ENCODE measurements around the gene CDKN1C. TPM values are rescaled to one million over a fixed set of nuclear protein-coding genes. Genes with fewer than 3 reads are reported as not detected.

Gene CDKN1C
- total RNA-seq, 4 donors from 2014 or later: 14.3 to 50.9 (median 37.3) TPM

DNA sequence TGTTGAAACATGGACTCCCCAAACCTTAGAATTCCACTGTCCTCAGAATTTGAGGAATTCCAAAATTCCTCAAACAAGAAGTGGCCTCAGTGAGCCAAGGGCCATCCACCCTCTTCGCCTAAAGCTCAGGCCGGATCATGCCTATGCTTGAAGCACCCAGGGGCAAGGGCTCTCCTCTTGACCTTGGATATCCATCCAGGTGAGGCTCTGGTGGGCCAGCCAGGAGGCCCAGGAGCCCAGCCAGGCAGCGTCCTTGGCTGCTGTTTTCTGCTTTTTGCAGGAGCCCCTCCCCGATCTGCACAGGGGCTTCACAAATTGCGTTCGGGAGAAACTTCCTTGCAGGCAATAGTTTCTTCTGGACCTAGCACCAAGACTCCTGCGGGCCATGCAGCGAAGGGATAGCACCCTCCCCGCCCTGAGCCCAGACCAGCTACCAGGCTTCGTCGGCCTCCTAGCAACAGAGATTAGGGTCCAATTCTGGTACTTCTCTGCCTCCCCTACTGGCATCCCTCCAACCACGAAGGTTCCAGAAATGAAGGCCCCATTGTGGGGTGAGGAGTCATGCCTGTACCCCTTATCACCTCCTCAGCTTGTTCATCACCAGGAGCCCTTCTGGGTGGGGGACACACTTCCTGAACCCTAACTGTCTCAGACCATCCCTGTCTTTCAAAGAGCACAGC is 41.7 kb upstream of the CDKN1C start:
- no peaks in the 10 kb centered on the region for H3K9me3 ChIP-seq
- 90% methylated on average over 11 of the region's 12 CpGs for WGBS
- H3K4me3 ChIP-seq: no peak overlapping the region
- H3K36me3 ChIP-seq: no peaks in the 10 kb centered on the region
- H3K27me3 ChIP-seq: no peaks in the 10 kb centered on the region
- no peak for DNase-seq (ENCODE audit: low spot score in 2 of 2)
- H3K27ac ChIP-seq: no peak overlapping the region
- TF ChIP-seq POLR2A (IDR thresholded peaks at IDR 0.05) (no peak), EP300 (IDR thresholded peaks at IDR 0.05) (no peak), CTCF (IDR thresholded peaks at IDR 0.05) (no peak), POLR2AphosphoS5 (IDR thresholded peaks at IDR 0.05) (no peak)
- H3K4me1 ChIP-seq: peaks cover 53% of the 10 kb centered on the region

DNA sequence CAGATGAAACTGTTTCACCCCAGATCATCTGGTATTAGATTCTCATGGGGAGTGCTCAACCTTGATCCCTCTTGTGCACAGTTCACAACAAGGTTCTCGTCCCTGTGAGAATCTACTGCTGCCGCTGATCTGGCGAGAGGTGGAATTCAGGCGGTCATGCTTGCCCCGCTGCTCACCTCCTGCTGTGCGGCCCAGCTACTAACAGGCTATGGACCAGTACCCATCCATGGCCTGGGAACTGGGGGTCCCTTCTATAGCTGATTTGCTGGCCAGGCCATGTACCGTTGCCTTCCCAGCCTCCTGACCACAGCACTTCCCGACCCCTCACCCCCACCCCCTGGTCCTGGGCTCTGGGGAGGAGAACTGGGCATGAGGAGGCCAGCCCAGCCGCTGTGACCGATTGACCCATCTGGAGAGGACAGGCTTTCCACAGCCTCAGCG is 41.1 kb upstream of the CDKN1C start:
- 95% methylated on average over 11 of the region's 11 CpGs for WGBS
- no peak overlapping the region for H3K27ac ChIP-seq

DNA sequence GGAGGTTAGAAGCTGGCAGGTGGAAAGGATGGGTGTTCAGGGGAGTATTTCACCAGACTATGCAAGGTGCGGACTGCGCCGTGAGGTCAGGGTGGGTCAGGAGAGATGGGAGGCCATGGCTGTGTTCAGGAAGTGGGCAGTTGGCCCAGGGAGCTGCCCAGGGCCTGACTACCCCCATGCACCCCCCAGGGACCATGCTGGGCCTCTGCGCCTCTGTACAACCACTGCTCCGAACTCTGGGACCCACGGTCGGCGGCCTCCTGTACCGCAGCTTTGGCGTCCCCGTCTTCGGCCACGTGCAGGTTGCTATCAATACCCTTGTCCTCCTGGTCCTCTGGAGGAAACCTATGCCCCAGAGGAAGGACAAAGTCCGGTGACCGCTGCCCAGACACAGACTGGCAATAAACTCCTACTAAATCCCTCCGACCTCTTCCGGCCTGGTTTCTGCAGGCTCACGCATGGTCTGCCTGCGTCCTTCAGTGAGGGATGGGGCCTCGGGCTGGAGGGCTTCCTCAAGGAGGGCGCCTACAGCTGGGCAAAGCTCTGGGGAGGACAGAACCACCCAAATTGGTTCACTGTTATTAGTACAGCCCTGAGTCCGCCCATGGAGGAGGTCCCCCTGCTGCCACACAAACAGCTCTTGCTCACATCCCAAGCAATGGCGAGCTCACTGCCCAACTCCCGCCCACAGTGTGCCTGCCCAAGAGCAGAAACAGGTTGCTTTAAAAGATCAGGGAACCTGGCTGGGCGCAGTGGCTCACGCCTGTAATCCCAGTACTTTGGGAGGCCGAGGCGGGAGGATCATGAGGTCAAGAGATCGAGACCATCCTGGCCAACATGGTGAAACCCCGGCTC is 39.5 kb upstream of the CDKN1C start:
- TF ChIP-seq POLR2A (IDR thresholded peaks at IDR 0.05) (no peak), CTCF (IDR thresholded peaks at IDR 0.05) (no peak), EP300 (IDR thresholded peaks at IDR 0.05) (no peak), POLR2AphosphoS5 (IDR thresholded peaks at IDR 0.05) (no peak)
- no peaks in the 10 kb centered on the region for H3K27me3 ChIP-seq
- DNase-seq (ENCODE audit: low spot score in 2 of 2): no peak
- no peaks in the 10 kb centered on the region for H3K9me3 ChIP-seq
- no peak overlapping the region for H3K4me3 ChIP-seq
- peaks cover 39% of the 10 kb centered on the region for H3K4me1 ChIP-seq
- 94% methylated on average over 15 of the region's 30 CpGs for WGBS
- H3K36me3 ChIP-seq: no peaks in the 10 kb centered on the region
- H3K27ac ChIP-seq: no peak overlapping the region

More for the DNA sequence above, 41.1 kb upstream of the CDKN1C start:
- H3K27me3 ChIP-seq: no peaks in the 10 kb centered on the region
- no peaks in the 10 kb centered on the region for H3K9me3 ChIP-seq
- no peak overlapping the region for H3K4me3 ChIP-seq
- H3K36me3 ChIP-seq: no peaks in the 10 kb centered on the region
- peaks cover 50% of the 10 kb centered on the region for H3K4me1 ChIP-seq
- no peak for TF ChIP-seq EP300 (IDR thresholded peaks at IDR 0.05)
- no peak for TF ChIP-seq POLR2A (IDR thresholded peaks at IDR 0.05)
- TF ChIP-seq CTCF (IDR thresholded peaks at IDR 0.05): no peak
- no peak for TF ChIP-seq POLR2AphosphoS5 (IDR thresholded peaks at IDR 0.05)
- DNase-seq (ENCODE audit: low spot score in 2 of 2): no peak

DNA sequence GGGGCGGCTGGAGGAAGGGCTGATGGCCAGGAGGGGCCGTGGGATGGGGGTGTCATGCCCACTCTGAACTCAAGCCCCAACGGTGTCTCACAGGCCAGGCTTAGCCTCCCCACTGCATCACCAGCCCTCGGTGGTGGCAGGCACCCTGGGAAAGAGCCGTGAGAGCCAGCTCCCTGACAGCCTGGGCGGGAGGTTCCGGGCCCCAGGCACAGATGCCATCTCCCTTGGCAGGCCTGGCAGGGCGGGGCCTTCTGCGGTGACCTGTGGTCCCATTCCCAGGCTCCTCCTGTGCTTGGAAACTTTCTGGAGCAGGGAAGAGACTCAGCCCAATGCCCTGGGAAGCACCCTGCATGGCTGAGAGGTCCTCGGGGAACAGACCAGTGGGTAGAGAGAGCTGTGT is 38.8 kb upstream of the CDKN1C start:
- 60% methylated on average over 9 of the region's 10 CpGs for WGBS
- no peak overlapping the region for H3K4me3 ChIP-seq
- H3K9me3 ChIP-seq: no peaks in the 10 kb centered on the region
- H3K27me3 ChIP-seq: no peaks in the 10 kb centered on the region
- TF ChIP-seq POLR2AphosphoS5 (IDR thresholded peaks at IDR 0.05): no peak
- no peak for TF ChIP-seq CTCF (IDR thresholded peaks at IDR 0.05)
- no peak for TF ChIP-seq POLR2A (IDR thresholded peaks at IDR 0.05)
- no peak for TF ChIP-seq EP300 (IDR thresholded peaks at IDR 0.05)
- DNase-seq (ENCODE audit: low spot score in 2 of 2): no peak
- no peaks in the 10 kb centered on the region for H3K36me3 ChIP-seq
- peaks cover 32% of the 10 kb centered on the region for H3K4me1 ChIP-seq
- H3K27ac ChIP-seq: no peak overlapping the region
